GM21423 (cell line): Measurements from ENCODE around the gene CIAO2B.
"Not testable (repeated sequence)": the region's sequence is repeated elsewhere in the genome, so short reads cannot be mapped to it uniquely, and the experiment has no call there.

Experiments used
- ATAC-seq: cut with Tn5 transposase; IDR thresholded peaks from one replicate; pipeline ENCODE4 v1.9.1; 2021; ENCODE audit warnings: mild to moderate bottlenecking, moderate library complexity; ENCODE audit not compliant: unreplicated experiment

Gene CIAO2B

DNA sequence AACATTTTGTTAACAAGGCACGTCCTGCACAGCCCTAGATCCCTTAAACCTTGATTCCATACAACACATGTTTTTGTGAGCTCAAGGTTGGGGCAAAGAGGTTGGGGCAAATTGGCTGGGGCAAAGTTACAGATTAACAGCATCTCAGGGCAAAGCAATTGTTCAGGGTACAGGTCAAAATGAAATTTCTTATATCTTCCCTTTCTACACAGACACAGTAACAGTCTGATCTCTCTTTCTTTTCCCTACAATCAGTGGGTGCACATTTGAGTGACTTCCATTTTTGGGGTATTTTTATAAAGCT, 21.9 kb upstream of the CIAO2B start:
- not testable (repeated sequence) for ATAC-seq

DNA sequence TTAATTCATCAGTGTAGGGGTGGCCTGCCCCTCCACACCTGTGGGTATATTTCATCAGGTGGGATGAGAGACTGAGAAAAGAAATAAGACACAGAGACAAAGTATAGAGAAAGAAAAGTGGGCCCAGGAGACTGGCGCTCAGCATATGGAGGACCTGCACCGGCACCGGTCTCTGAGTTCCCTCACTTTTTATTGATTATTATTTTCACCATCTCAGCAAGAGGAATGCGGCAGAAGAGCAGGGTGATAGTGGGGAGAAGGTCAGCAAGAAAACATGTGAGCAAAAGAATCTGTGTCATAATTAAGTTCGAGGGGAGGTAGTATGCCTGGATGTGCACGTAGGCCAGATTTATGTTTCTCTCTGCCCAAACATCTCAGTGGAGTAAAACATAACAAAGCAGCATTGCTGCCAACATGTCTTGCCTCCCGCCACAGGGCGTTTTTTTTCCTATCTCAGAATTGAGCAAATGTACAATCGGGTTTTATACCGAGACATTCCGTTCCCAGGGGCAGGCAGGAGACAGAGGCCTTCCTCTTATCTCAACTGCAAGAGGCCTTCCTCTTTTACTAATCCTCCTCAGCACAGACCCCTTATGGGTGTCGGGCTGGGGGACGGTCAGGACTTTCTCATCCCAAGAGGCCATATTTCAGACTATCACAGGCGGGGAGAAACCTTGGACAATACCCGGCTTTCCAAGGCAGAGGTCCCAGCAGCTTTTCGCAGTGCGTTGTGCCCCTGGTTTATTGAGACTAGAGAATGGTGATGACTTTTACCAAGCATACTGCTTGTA, 21.4 kb upstream of the CIAO2B start:
- not testable (repeated sequence) for ATAC-seq

DNA sequence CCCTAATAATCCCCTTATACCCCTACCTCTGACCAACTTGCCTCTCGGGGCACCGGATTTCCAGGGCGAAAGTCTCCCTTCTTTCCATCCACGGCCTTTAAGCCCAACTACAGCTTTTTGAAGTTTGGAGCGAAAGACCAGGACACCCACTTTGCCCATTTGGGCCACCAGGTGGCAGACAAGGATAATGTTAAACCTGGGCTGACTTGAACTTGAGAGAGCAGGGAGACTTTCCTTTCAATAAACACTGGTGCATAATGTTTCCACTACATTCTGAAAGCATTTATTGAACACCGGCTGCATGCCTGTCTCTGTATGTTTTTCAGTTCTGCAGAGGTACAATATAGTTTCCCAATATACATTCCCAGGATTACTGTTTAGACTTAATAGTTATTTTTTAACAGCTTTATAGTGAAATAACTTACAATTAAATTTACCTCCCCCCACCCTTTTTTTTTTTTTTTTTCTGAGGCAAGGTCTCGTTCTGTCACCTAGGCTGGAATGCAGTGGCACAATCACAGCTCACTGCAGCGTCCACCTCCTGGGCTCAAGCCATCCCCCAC, 20.0 kb upstream of the CIAO2B start:
- ATAC-seq: no peak

DNA sequence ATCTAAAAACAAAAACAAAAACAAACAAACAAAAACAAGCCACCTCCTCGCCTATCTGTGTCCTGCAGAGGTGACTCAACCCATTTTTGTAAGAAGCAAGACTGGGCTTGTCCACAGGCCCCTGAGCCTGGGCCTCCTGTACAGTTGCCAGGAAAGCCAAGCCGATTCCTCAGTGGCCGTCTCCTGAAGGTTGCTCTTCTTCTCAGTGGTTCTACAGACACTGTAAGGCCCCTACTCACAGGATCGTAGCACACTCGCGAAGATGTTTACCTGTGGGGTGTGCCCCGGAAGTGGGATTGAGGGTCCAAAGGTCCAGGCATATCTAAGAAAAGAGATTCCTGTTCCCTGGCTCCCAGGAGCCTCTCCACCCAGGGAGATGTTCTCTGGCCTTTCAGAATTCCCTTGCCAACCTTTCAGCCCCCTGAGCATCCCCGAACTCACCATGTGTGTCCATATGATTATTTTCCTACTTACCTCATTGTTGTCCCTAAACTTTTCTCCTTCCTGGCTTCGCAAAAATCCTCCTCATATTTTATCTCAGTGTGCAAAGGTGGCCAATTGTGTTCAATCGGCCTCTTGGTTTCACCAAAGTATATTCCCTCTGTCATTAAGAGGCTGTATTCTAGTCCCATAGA, 19.4 kb upstream of the CIAO2B start:
- ATAC-seq: no peak

DNA sequence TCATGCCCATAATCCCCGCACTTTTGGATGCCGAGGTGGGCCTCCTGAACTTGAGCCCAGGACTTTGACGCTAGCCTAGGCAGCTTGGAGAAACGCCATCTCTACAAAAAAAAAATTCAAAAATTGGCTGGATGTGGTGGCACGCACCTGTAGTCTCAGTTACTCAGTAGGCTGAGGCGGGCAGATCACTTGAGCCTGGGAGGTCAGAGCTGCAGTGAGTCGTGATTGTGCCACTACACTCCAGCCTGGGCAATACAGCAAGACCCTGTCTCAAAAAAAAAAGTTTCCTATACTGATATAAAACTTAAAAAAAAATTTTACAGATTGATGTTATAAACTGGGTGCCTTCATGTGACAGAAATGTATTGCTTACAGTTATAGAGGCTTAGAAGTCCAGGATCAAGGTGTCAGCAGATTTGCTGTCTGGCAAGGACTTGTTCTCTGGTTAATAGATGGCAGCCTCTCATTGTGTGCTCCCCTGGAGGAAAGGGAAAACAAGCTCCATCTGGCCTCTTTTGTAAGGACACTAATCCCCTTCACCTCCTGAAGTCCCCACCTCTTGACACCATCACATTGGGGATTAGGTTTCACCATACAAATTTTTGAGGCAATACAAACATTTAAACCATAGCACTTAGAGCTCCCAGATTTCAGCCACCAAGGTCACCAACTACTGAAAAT, 18.4 kb upstream of the CIAO2B start:
- no peak for ATAC-seq

DNA sequence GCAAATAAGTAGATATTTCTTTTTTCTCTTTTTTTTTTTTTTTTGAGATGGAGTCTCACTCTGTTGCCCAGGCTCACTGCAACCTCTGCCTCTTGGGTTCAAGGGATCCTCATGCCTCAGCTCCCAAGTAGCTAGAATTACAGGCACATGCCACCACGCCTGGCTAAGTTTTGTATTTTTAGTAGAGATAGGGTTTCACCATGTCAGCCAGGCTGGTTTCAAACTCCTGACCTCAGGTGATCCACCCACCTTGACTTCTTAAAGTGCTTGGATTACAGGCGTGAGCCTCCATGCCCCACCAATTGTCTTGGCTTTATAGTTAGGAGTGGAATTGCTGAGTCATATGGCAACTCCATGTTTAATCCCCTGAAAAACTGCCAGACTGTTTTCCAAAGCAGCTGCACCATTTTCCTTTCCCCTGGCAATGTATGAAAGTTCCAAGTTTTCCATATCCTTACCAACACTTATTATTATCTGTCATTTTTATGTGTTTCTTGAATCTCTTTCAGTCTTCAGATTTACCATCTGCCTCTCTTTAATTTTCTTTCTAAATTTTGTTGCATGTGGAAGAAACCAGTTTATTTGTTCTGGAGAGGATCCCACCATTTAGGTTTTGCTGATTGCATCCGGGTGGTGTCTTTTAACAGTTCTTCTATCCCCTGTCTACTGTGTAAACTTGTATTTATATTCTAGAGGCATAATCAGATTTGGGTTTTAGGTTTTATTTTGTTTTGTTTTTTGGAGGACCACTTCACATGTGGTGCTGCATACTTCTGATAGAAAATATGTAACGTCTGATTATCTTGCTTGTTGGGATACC, 17.0 kb upstream of the CIAO2B start:
- ATAC-seq: no peak

DNA sequence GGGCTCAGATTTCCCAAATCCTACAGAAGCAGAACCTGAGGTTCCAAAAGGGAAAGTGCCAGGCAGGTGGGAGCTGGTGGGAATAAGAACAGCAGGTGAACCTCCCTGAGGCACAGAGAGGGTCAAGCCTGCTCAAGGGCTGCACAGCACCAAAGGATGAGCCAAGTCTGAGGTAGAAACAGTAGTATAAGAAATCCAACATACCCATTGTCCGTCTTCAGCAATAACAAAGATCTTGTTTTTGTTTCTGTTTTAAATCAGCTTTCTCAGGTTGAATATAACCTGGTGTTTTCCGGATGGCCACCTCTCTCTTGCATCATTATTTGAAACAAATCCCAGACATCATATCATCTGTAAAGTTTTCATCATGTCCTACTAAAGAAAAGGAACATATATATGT, 16.2 kb upstream of the CIAO2B start:
- no peak for ATAC-seq

DNA sequence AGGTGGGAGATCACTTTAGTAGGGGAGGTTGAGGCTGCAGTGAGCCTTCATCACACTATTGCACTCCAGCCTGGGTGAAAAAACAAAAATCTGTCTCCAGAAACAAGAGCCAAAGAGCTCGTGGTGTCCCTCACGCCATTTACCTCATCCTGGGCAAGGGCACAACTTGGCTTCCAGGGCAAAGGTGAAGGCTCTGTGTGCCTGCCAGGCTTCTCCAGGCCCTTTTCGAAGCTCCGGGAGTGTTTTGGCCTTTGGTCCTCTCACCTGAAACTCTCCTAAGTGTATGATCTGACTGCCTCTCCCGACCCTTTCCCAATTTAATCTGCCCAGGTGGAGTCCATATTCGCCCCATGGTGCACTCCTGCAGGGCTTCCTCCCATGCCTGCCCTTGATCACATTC, 15.3 kb upstream of the CIAO2B start:
- no peak for ATAC-seq

DNA sequence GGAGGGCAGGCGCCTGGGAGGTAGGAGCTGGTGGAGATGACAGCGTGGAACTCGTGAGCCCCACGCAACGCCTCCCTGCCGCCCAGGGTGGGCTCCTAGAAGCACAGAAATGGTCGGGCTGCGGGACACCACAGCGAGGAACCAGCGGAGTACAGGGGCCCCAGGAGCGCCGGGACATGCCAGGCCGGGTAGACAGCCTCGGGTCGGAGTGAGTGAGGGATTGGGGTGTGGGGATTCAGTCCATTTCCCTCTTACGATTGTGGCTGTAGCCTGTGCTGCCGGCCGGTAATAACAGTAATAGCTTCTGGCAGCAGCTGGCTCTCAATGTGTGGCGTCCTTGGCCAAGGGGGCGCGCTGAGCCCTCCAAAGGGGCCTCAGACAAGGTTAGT, 14.6 kb upstream of the CIAO2B start:
- ATAC-seq: no peak

DNA sequence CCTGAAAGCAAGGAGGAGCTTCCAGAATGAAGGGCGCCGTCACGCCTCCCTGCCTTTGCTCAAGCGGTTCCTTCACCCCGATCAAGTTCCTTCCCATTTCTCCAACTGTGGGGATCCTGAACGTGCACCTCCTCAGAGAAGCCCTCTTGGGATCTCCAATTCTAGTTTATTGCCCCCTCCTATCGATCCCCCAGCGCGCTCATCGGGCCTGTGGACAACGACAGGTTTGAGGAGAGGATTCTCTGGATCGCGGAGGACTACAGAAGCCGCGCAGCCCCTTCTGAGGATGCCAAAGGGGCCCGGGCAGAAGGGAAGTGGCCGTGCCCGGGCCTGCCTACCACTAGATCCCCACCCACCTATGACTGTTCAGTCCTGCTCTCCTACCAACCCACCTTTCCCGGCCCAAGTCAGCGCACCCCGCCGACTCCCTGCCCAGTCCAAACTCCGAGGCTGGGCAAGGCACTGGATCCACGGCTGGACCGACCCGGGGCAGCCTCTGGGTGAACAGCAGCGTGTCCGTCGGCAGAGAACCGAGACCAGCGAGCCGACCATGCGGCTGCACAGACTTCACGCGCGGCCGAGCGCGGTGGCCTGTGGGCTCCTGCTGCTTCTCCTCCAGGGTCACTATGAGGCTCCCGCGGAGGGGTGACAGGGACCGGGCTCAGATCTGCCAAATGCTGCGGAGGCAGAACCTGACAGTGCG, 14.1 kb upstream of the CIAO2B start:
- ATAC-seq: no peak

DNA sequence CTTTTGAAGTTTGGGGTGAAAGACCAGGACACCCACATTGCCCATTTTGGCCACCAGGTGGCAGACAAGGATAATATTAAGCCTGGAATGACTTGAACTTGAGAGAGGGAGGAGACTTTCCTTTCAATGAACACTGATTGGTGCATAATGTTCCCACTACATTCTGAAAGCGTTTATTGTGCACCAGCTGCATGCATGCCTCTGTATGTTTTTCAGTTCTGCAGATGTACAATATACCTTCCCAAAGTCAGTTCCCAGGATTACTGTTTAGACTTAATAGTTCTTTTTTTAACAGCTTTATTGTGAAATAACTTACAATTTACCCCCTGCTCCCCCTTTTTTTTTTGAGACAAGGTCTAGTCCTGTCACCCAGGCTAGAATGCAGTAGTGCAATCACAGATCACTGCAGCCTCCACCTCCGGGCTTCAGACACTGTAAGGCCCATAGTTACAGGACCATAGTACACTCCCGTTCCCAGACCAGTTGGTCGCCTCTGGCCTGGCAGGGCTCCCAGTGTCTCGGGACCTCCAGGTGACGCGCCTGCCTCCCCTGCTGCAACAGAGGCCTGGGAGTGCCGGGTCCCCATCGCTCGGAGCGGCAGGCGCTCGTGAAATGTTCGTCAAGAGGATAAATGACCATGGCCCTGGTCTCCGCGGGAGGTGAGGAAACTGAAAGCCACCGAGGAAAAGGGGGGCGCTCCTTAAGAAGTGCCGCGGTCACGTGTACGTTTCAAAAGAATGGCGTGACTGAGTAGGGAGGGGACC, 13.3 kb upstream of the CIAO2B start:
- peak; percentile 59 for ATAC-seq

DNA sequence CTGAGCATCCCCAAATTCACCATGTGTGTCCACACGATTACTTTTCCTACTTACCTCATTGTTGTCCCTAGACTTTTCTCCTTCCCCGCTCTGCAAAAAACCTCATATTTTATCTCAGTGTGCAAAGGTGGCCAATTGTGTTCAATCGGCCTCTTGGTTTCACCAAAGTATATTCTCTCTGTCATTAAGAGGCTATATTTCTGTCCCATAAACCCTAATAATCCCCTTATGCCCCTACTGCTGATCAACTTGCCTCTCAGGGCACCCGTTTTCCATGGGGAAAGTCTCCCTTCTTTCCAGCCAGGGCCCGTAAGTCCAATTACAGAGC, 12.7 kb upstream of the CIAO2B start:
- no peak for ATAC-seq

DNA sequence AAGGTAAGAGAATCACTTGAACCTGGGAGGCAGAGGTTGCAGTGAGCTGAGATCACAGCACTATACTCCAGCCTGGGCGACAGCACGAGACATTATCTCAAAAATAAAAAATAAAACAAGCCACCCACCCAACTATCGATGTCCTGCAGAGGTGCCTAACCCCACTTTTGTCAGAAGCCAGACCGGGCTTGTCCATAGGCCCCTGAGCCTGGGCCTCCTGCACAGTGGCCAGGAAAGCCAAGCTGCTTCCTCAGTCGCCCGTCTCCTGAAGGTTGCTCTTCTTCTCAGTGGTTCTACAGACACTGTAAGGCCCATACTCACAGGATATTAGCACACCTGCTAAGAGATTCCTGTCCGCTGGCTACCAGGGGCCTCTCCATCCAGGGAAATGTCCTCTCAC, 12.3 kb upstream of the CIAO2B start:
- no peak for ATAC-seq

DNA sequence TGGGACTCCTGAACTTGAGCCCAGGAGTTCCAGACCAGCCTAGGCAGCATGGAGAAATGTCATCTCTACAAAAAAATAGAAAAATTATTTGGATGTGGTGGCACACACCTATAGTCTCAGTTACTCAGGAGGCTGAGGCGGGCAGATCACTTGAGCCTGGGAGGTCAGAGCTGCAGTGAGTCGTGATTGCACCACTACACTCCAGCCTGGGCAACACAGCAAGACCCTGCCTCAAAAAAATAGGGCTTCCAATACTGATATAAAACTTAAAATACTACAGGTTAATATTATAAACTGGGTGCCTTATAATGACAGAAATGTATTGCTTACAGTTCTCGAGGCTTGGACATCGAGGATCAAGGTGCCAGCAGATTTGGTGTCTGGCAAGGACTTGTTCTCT, 11.7 kb upstream of the CIAO2B start:
- ATAC-seq: no peak

DNA sequence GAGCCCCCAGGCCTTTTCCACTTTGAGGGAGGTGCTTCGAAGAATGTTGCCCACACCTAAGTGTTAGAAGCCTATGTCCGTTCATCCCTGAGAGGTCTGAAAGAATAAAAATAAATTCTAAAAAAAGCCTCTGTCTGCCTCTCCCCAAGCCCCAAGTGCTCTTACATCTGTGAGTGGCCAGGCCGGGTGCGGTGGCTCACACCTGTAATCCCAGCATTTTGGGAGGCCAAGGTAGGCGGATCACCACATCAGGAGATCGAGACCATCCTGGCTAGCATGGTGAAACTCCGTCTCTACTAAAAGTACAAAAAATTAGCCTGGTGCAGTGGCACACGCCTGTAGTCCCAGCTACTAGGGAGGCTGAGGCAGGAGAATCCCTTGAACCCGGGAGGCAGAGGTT, 10.8 kb upstream of the CIAO2B start:
- not testable (repeated sequence) for ATAC-seq

DNA sequence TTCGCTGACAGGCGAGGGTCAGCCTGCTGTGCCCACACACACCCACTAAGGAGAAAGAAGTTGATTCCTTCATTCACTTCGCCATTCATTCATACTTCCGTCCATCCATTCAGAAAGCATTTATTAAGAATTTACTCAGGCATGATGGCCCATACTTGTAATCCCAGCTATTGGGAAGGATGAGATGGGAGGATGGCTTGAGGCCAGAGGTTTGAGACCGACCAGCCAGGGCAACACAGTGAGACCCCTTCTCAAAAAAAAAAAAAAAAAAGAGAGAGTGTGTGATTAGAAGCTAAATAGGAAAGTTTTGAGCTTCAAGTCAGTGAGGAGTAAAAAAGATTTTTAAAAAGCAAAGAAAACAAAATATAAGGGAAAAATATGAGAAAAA, 9.8 kb upstream of the CIAO2B start:
- ATAC-seq: no peak

DNA sequence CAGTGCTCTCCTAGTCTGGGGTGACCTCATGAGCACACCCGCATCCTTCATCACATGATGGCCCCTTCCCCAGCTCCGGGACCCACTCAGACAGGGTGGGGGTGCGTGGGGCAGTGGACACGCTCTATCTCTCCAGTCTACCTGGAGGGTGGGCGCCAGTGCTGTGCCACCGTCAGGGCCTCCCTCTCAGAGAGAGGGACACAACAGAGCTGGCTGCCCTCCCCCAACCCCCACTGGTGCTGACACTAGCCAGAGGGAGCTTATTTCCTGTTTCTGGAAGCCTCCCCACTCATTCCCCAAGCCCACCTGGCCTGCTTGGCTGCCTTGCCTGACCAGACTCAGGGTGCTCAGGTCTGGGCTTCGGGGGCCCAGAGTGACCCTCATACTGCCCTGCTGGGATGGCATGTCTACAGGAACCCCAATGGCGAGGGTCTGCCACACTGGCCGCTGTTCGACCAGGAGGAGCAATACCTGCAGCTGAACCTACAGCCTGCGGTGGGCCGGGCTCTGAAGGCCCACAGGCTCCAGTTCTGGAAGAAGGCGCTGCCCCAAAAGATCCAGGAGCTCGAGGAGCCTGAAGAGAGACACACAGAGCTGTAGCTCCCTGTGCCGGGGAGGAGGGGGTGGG, 9.3 kb upstream of the CIAO2B start:
- no peak for ATAC-seq

DNA sequence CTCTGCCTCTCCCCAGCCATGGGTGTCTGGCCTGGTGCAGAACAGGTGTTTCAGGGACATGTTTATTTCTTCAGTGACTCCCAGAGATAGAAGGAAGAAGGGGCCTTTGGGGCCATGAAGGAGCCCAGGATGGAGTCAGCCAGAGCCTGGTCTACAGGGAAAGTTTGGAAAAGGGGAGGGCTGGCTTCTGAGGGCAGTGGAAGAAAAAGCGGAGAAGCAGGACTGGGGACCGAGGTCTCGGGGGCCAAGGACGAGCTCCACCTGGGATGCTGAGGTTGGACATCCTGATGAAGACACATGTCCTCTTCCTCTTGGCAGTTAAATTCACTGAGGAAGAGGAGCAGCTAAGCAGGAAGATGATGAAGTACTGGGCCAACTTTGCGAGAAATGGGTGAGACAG, 8.8 kb upstream of the CIAO2B start:
- no peak for ATAC-seq

DNA sequence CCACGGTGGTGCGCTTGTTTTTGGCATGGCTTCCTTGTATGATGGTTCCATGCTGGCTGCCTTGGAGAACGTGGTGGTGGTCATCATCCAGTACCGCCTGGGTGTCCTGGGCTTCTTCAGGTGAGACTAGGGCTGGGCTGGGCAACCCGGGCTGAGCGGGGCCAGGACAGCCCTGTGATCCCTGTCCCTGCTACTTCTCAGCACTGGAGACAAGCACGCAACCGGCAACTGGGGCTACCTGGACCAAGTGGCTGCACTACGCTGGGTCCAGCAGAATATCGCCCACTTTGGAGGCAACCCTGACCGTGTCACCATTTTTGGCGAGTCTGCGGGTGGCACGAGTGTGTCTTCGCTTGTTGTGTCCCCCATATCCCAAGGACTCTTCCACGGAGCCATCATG, 6.0 kb upstream of the CIAO2B start:
- ATAC-seq: no peak

DNA sequence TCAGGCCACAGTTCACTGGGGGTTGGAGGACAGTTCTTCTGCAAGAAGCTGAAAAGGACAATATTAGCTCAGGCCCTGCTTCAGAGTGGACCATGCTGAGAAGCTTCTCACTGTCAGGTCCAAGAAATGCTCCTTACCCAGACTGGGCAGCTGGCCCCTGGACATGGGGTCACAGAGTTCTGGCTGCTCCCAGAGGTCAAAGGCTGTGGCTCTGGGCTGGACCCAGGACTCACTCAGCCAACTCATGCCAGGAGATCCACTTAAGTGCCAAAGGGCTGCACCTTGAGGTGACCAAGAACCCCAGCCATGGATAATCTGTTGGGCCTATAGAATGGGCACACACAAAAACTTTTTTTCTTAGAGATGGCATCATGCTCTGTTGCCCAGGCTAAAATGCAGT, 5.2 kb upstream of the CIAO2B start:
- ATAC-seq: no peak
